AG04450 (cell line): ENCODE measurements around the gene DHCR7. TPM values are rescaled to one million over a fixed set of nuclear protein-coding genes. Genes with fewer than 3 reads are reported as not detected.

Experiments used
- CTCF ChIA-PET: fragments of 300-600, 350-600 bp; formaldehyde crosslinking; extraction: SDS; loops from one replicate; lab custom pipeline; 2022; ENCODE audit warnings: antibody characterized with exemption, inconsistent platforms; lab: Charles Lee
- POLR2A ChIA-PET: fragments of 350-600 bp; formaldehyde crosslinking; extraction: SDS; loops from one replicate; lab custom pipeline; 2021; ENCODE audit warnings: antibody characterized with exemption, inconsistent platforms; lab: Yijun Ruan, JAX
- DNase-seq: peaks from one replicate; pipeline ENCODE4 v3.0.0-alpha.2; 2011; ENCODE audit warnings: low read depth, low spot score
- H3K27ac ChIP-seq: one replicate; pipeline ENCODE4 v1.5.1; 2012; ENCODE audit warnings: low read depth, low read length, control low read depth
- H3K27me3 ChIP-seq: one replicate; pipeline ENCODE4 v1.6.0; 2012; ENCODE audit warnings: low read length; ENCODE audit not compliant: control insufficient read depth, insufficient read depth
- H3K4me3 ChIP-seq: 2 replicates; pipeline ENCODE4 v1.5.1; 2011; ENCODE audit warnings: mild to moderate bottlenecking, low read depth, low read length, control low read depth
- H3K9me3 ChIP-seq: 2 replicates; pipeline ENCODE4 v1.5.1; 2012; ENCODE audit warnings: low read length; ENCODE audit not compliant: control insufficient read depth, insufficient read depth
- polyA plus RNA-seq: library from polyadenylated mRNA; depleted of rRNA; stranded (reverse); fragments of >200 nt; gene quantifications from 2 replicates; pipeline ENCODE4 v1.2.3, GENCODE V29; 2011
- TF ChIP-seq, protein P1 (sequence below): IDR thresholded peaks from 2 replicates; pipeline ENCODE4 v1.5.1; 2011; ENCODE audit warnings: low read depth, low read length, control low read depth, inconsistent platforms

Gene DHCR7
- polyA plus RNA-seq, 1 experiment, result 40.2 TPM

DNA sequence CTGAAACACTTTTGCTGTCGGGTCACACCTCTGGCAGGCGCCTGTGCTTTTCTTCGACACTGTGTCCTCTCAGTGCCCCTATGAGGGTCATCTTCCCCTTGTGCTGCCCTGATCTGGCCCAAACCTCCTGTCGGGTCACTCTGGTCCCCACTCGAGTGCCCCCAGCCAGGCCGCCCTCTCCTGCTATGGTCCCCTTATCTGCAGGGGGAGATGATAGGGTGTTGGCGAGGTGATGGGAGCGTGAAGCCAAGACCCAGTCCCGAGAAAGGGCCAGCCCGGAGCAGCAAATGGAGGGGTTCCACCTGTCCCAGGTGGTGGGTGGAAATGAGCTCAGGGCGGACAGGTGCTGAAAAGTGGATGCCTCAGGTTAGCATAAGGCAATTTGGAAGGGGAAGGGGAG, 14.5 kb upstream of the DHCR7 start:
- H3K27me3 ChIP-seq, result no peaks in the 10 kb centered on the region
- TF ChIP-seq, protein P1, sequence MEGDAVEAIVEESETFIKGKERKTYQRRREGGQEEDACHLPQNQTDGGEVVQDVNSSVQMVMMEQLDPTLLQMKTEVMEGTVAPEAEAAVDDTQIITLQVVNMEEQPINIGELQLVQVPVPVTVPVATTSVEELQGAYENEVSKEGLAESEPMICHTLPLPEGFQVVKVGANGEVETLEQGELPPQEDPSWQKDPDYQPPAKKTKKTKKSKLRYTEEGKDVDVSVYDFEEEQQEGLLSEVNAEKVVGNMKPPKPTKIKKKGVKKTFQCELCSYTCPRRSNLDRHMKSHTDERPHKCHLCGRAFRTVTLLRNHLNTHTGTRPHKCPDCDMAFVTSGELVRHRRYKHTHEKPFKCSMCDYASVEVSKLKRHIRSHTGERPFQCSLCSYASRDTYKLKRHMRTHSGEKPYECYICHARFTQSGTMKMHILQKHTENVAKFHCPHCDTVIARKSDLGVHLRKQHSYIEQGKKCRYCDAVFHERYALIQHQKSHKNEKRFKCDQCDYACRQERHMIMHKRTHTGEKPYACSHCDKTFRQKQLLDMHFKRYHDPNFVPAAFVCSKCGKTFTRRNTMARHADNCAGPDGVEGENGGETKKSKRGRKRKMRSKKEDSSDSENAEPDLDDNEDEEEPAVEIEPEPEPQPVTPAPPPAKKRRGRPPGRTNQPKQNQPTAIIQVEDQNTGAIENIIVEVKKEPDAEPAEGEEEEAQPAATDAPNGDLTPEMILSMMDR, result no peak
- no peak overlapping the region for H3K27ac ChIP-seq
- ChIA-PET CTCF (no interaction called here), POLR2A (interaction anchor here (1.3 kb wide), 1 partner anchor 10 kb away, joined by 6 read pairs; the partner anchor contains the start of gene NADSYN1)
- DNase-seq, result no peak
- no peaks in the 10 kb centered on the region; the same call in 1 of the 2 replicates for H3K9me3 ChIP-seq
- no peak overlapping the region for H3K4me3 ChIP-seq

DNA sequence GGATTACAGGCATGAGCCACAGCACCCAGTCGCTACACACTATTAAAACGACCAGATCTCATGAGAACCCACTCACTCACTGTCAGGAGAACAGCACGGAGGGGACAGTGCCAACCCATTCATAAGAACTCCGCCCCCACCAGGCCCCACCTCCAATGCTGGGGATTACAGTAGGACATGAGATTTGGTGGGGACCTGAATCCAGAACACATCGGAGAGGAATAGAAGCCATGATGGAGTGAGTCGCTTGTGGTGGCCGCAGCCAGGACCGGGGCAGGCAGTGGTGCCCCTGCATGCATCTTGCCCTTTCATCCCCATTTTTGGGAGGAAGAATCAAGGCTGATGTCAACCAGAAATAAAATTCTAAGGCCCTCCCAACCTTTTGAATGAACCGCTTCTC, 13.5 kb upstream of the DHCR7 start:
- no peak overlapping the region for H3K4me3 ChIP-seq
- CTCF ChIA-PET, result no interaction called here
- TF ChIP-seq, protein P1, result no peak

DNA sequence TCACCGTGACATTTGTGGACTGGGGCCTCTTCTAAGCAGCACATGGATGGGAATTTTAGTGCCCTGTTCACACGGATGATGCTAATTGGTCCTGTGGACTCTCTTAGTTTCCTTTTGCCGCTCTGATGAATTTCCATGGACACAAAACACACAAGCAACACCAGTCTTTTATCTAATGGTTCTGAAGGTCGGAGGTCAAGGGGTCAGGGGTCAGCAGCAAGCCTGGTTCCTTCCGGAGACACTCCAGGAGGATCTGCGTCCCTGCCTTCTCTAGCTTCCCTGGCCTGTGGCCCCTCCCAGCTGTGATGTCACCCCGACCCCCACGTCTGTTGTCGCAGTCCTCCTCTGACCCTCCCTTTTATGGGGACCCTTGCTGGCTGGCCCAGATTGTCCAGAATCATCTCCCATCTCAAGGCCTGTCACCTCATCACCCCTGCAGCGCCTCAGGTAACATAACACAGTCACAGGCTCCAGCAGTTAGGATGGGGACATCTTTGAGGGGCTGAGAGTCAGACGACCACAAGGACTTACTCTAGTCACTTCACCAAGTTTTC, 11.7 kb upstream of the DHCR7 start:
- Histone ChIP-seq H3K9me3 (no peaks in the 10 kb centered on the region; the same call in 1 of the 2 replicates), H3K27ac (no peak overlapping the region), H3K4me3 (no peak overlapping the region), H3K27me3 (no peaks in the 10 kb centered on the region)
- POLR2A ChIA-PET, result no interaction called here
- TF ChIP-seq, protein P1, result no peak
- DNase-seq, result no peak
- CTCF ChIA-PET, result no interaction called here

More for the DNA sequence above, 13.5 kb upstream of the DHCR7 start:
- H3K27me3 ChIP-seq, result no peaks in the 10 kb centered on the region
- no peaks in the 10 kb centered on the region; the same call in 1 of the 2 replicates for H3K9me3 ChIP-seq
- no peak for DNase-seq
- H3K27ac ChIP-seq, result no peak overlapping the region
- POLR2A ChIA-PET, result no interaction called here

DNA sequence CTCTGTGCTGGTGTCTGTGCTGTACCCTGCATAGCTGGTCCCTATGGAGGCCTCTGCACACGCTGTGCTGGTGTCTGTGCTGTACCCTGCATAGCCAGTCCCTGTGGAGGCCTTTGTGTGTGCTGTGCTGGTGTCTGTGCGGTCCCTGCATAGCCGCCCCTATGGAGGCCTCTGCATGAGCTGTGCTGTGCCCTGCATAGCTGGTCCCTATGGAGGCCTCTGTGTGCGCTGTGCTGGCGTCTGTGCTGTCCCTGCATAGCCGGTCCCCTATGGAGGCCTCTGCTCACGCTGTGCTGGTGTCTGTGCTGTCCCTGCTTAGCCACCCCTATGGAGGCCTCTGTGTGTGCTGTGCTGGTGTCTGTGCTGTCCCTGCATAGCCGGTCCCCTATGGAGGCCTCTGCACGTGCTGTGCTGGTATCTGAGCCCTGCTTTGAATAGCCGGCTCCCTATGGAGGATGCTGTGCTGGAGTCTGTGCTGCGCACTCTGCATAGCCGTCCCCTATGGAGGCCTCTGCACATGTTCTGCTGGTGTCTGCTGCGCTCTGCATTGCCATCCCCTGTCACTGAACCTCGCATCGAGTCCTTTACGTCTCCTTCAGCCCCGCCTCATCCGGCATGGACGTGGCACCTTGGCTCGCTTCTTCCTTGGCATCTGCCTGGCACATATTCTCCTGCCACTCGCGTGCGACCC, 11.0 kb upstream of the DHCR7 start:
- TF ChIP-seq, protein P1, result no peak
- ChIA-PET CTCF (no interaction called here), POLR2A (no interaction called here)
- Histone ChIP-seq H3K27me3 (no peaks in the 10 kb centered on the region), H3K27ac (no peak overlapping the region), H3K9me3 (no peaks in the 10 kb centered on the region; the same call in 1 of the 2 replicates), H3K4me3 (no peak overlapping the region)
- no peak for DNase-seq
